22Rv1 (cell line): ENCODE data around the gene KCNQ4.

Experiments used
- H3K27ac ChIP-seq: fragments of 450-650 bp; 2 replicates; pipeline ENCODE4 v1.5.1; 2017
- CTCF ChIP-seq: fragments of 450-650 bp; IDR thresholded peaks from 2 replicates; pipeline ENCODE4 v1.5.1; 2017; ENCODE audit warnings: mild to moderate bottlenecking
- ZFX ChIP-seq: fragments of 450-650 bp; IDR thresholded peaks from 2 replicates; pipeline ENCODE4 v1.6.1; 2017; ENCODE audit warnings: antibody characterized with exemption, borderline replicate concordance

Gene KCNQ4

DNA sequence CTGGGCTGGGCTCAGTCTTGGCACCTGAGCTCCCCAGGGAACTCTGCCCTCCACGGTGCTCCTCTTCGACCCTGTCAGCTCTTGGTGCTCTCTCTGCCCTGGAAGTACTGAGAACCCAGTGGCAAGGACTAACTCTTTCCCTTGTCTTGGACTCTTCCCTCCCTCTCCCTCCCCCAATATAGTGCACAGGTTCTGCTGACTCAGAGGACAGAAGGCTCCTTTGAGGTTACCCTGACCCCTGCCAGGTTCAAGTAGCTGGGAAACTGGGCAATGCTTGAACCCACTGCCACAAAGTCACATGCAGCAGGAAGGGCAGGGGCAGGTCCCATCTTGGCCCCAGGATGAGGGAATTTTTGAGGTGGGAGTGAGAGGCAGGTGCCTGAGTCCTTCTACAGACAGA is 20.3 kb downstream of the KCNQ4 start:
- no peak for TF ChIP-seq CTCF
- no peak for TF ChIP-seq ZFX
- H3K27ac ChIP-seq, result no peak overlapping the region

DNA sequence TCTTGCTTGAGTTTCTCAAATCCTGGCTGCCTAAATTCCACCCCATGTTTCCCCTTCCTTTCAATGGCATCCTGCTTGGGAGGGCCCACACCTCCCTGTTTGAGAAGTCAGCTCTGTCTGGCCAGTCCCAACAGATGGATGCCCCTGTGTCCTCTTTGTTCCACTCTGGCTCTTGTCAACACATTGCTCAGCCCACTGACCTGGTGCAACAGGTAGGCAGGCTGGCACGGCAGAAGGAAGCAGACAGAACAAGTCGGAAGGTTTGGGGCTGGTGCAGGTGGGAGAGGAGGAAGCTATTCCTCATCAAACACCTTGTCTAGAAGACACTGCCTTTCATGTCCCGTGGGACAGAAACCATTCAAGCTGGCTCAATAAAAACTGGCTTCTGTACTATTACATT is 22.7 kb downstream of the KCNQ4 start:
- TF ChIP-seq ZFX (no peak), CTCF (no peak)
- no peak overlapping the region for H3K27ac ChIP-seq

GRCh38 chr1:40806731-40807695 is 23.4 kb downstream of the KCNQ4 start:
- no peak overlapping the region for H3K27ac ChIP-seq
- no peak for TF ChIP-seq ZFX
- TF ChIP-seq CTCF, result no peak

GRCh38 chr1:40808002-40808401 is 24.4 kb downstream of the KCNQ4 start:
- no peak overlapping the region for H3K27ac ChIP-seq
- TF ChIP-seq CTCF (no peak), ZFX (no peak)

DNA sequence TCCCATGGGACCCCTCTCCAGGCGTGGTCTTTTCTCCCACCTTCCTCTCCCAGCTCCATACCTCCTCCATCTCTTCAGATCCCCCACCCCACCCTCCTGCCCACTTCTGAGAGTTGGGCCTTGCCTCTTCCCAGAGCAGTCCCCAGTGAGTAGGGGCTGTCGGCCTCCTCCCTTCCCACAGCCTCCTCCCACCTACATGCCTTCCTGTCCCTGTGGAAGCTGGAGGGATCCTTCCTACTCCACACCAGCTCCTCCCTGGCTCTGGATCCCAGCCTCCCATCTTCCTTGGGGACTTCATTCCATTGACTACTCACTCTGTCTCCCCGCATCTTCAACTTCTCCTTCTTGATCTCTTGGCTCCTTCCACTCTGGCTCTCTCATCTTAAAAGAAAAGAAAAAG is 24.9 kb downstream of the KCNQ4 start:
- no peak overlapping the region for H3K27ac ChIP-seq
- TF ChIP-seq CTCF (no peak), ZFX (no peak)

DNA sequence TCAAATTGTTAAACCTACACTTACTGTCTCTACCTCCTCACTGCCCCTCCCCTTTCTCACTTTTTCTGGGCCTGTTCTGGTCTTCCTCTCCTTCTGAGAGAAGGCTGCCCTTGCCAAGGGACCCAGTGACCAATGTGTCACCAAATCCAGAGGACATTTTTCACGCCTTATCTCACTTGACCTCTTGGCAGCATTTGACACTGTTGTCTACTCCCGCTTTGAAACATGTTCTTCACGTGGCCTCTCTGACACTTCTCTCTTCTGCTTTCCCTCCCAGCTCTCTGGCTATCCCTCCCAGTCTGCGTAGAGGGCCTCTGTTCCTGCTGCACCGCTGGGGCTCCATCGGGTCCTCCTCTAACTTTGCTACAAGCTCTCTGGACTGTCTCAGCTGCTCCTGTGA is 25.3 kb downstream of the KCNQ4 start:
- TF ChIP-seq CTCF, result no peak
- no peak for TF ChIP-seq ZFX
- H3K27ac ChIP-seq, result no peak overlapping the region

GRCh38 chr1:40810927-40811326 is 27.3 kb downstream of the KCNQ4 start:
- no peak overlapping the region for H3K27ac ChIP-seq
- TF ChIP-seq ZFX, result no peak
- TF ChIP-seq CTCF, result no peak
